Memory B cell (primary cell): Measurements from ENCODE around the gene CCDC121.
"Not testable (repeated sequence)": the region's sequence is repeated elsewhere in the genome, so short reads cannot be mapped to it uniquely, and the experiment has no call there.

Experiments
- ATAC-seq: fragments of 150-1000 bp; cut with Tn5 transposase; 2 replicates; pipeline ENCODE4 v1.10.0; 2021; ENCODE audit warnings: low read depth, mild to moderate bottlenecking, moderate library complexity
- DNase-seq, 2 donors: peaks; one replicate each; pipeline ENCODE4 v3.0.0; 2022; ENCODE audit warnings: low spot score in 2 of 2
- H3K27ac Mint-ChIP-seq: one replicate; pipeline ENCODE4 v1.8.0; 2022; ENCODE audit warnings: mild to moderate bottlenecking, moderate library complexity, mixed read lengths
- H3K27me3 Mint-ChIP-seq: one replicate; pipeline ENCODE4 v1.8.0; 2022; ENCODE audit warnings: mixed read lengths
- H3K36me3 Mint-ChIP-seq: one replicate; pipeline ENCODE4 v1.8.0; 2022; ENCODE audit warnings: mild to moderate bottlenecking, mixed read lengths
- H3K4me1 Mint-ChIP-seq: one replicate; pipeline ENCODE4 v1.8.0; 2022; ENCODE audit warnings: mixed read lengths
- H3K4me3 Mint-ChIP-seq: one replicate; pipeline ENCODE4 v1.8.0; 2022; ENCODE audit warnings: mild to moderate bottlenecking, moderate library complexity, mixed read lengths
- H3K9me3 Mint-ChIP-seq: one replicate; pipeline ENCODE4 v1.8.0; 2022; ENCODE audit warnings: mixed read lengths

The CCDC121 gene

GRCh38 chr2:27622921-27623384 is 5.9 kb downstream of the CCDC121 start:
- Mint-ChIP-seq H3K4me3 (no peak overlapping the region), H3K4me1 (no peaks in the 10 kb centered on the region), H3K36me3 (peaks cover 35% of the 10 kb centered on the region), H3K27me3 (no peaks in the 10 kb centered on the region), H3K9me3 (no peaks in the 10 kb centered on the region), H3K27ac (peak overlapping the region; percentile 16)
- DNase-seq (no peak), ATAC-seq (no peak)

GRCh38 chr2:27621524-27621923 is 7.3 kb downstream of the CCDC121 start:
- H3K36me3 Mint-ChIP-seq, result peaks cover 44% of the 10 kb centered on the region
- no peak overlapping the region for H3K27ac Mint-ChIP-seq
- DNase-seq, result no peak
- no peak overlapping the region for H3K4me3 Mint-ChIP-seq
- H3K9me3 Mint-ChIP-seq, result no peaks in the 10 kb centered on the region
- H3K4me1 Mint-ChIP-seq, result no peaks in the 10 kb centered on the region
- H3K27me3 Mint-ChIP-seq, result no peaks in the 10 kb centered on the region
- ATAC-seq, result no peak

GRCh38 chr2:27615316-27615715 is 13.5 kb downstream of the CCDC121 start:
- Mint-ChIP-seq H3K27me3 (no peaks in the 10 kb centered on the region), H3K27ac (no peak overlapping the region), H3K36me3 (peaks cover 37% of the 10 kb centered on the region), H3K9me3 (no peaks in the 10 kb centered on the region), H3K4me1 (no peaks in the 10 kb centered on the region), H3K4me3 (no peak overlapping the region)
- DNase-seq (no peak), ATAC-seq (no peak)

GRCh38 chr2:27613985-27614384 is 14.8 kb downstream of the CCDC121 start:
- no peaks in the 10 kb centered on the region for H3K27me3 Mint-ChIP-seq
- H3K4me3 Mint-ChIP-seq, result no peak overlapping the region
- DNase-seq (no peak), ATAC-seq (no peak)
- H3K9me3 Mint-ChIP-seq, result no peaks in the 10 kb centered on the region
- peaks cover 33% of the 10 kb centered on the region for H3K36me3 Mint-ChIP-seq
- no peak overlapping the region for H3K27ac Mint-ChIP-seq
- no peaks in the 10 kb centered on the region for H3K4me1 Mint-ChIP-seq

GRCh38 chr2:27606611-27607010 is 22.2 kb downstream of the CCDC121 start:
- H3K27me3 Mint-ChIP-seq, result no peaks in the 10 kb centered on the region
- H3K36me3 Mint-ChIP-seq, result peaks cover 39% of the 10 kb centered on the region
- H3K4me3 Mint-ChIP-seq, result no peak overlapping the region
- no peak overlapping the region for H3K27ac Mint-ChIP-seq
- H3K9me3 Mint-ChIP-seq, result no peaks in the 10 kb centered on the region
- no peaks in the 10 kb centered on the region for H3K4me1 Mint-ChIP-seq
- no peak for DNase-seq
- ATAC-seq, result no peak

- Mint-ChIP-seq H3K4me1 (peaks cover 4% of the 10 kb centered on the region), H3K9me3 (peaks cover 3% of the 10 kb centered on the region), H3K27me3 (no peaks in the 10 kb centered on the region), H3K27ac (no peak overlapping the region), H3K36me3 (peaks cover 53% of the 10 kb centered on the region), H3K4me3 (no peak overlapping the region)
- ATAC-seq, result no peak
- no peak for DNase-seq
Observed at GRCh38 chr2:27596627-27597026, 32.2 kb downstream of the CCDC121 start.

GRCh38 chr2:27595412-27595811 is 33.4 kb downstream of the CCDC121 start:
- not testable (repeated sequence) for H3K4me3 Mint-ChIP-seq, H3K27ac Mint-ChIP-seq, H3K9me3 Mint-ChIP-seq, H3K27me3 Mint-ChIP-seq, DNase-seq, ATAC-seq, H3K4me1 Mint-ChIP-seq
- H3K36me3 Mint-ChIP-seq, result peaks cover 53% of the 10 kb centered on the region

- peaks cover 14% of the 10 kb centered on the region for H3K9me3 Mint-ChIP-seq
- DNase-seq, H3K4me3 Mint-ChIP-seq, ATAC-seq, H3K27me3 Mint-ChIP-seq, H3K4me1 Mint-ChIP-seq, H3K27ac Mint-ChIP-seq: not testable (repeated sequence)
- H3K36me3 Mint-ChIP-seq, result peaks cover 53% of the 10 kb centered on the region
Observed at GRCh38 chr2:27594020-27594703, 34.6 kb downstream of the CCDC121 start.

GRCh38 chr2:27593240-27593639 is 35.6 kb downstream of the CCDC121 start:
- DNase-seq, result no peak
- Mint-ChIP-seq H3K27ac (no peak overlapping the region), H3K4me3 (no peak overlapping the region), H3K9me3 (peaks cover 14% of the 10 kb centered on the region), H3K4me1 (peaks cover 6% of the 10 kb centered on the region), H3K36me3 (peaks cover 52% of the 10 kb centered on the region), H3K27me3 (no peaks in the 10 kb centered on the region)
- no peak for ATAC-seq

- DNase-seq (no peak), ATAC-seq (no peak)
- no peaks in the 10 kb centered on the region for H3K27me3 Mint-ChIP-seq
- H3K9me3 Mint-ChIP-seq, result peaks cover 14% of the 10 kb centered on the region
- no peak overlapping the region for H3K27ac Mint-ChIP-seq
- H3K4me1 Mint-ChIP-seq, result peaks cover 11% of the 10 kb centered on the region
- H3K4me3 Mint-ChIP-seq, result no peak overlapping the region
- H3K36me3 Mint-ChIP-seq, result peaks cover 53% of the 10 kb centered on the region
Observed at GRCh38 chr2:27591745-27592144, 37.1 kb downstream of the CCDC121 start.

GRCh38 chr2:27588308-27588707 is 40.5 kb downstream of the CCDC121 start:
- Mint-ChIP-seq H3K27me3 (no peaks in the 10 kb centered on the region), H3K27ac (no peak overlapping the region), H3K4me1 (peaks cover 30% of the 10 kb centered on the region), H3K36me3 (peaks cover 38% of the 10 kb centered on the region), H3K4me3 (no peak overlapping the region), H3K9me3 (peaks cover 12% of the 10 kb centered on the region)
- DNase-seq (no peak), ATAC-seq (no peak)

- Mint-ChIP-seq H3K36me3 (peaks cover 35% of the 10 kb centered on the region), H3K27ac (no peak overlapping the region), H3K4me1 (peaks cover 33% of the 10 kb centered on the region), H3K4me3 (no peak overlapping the region), H3K27me3 (no peaks in the 10 kb centered on the region), H3K9me3 (peaks cover 11% of the 10 kb centered on the region)
- no peak for DNase-seq
- no peak for ATAC-seq
Observed at GRCh38 chr2:27587025-27587424, 41.8 kb downstream of the CCDC121 start.

- Mint-ChIP-seq H3K27ac (no peak overlapping the region), H3K36me3 (peaks cover 20% of the 10 kb centered on the region), H3K27me3 (no peaks in the 10 kb centered on the region), H3K9me3 (no peaks in the 10 kb centered on the region), H3K4me1 (peaks cover 30% of the 10 kb centered on the region), H3K4me3 (peak overlapping the region; percentile 8)
- ATAC-seq (no peak), DNase-seq (no peak)
Observed at GRCh38 chr2:27584597-27584996, 44.2 kb downstream of the CCDC121 start.

- H3K36me3 Mint-ChIP-seq, result peaks cover 16% of the 10 kb centered on the region
- peaks cover 2% of the 10 kb centered on the region for H3K9me3 Mint-ChIP-seq
- no peaks in the 10 kb centered on the region for H3K27me3 Mint-ChIP-seq
- peak overlapping the region; percentile 96 for H3K4me3 Mint-ChIP-seq
- peaks cover 30% of the 10 kb centered on the region for H3K4me1 Mint-ChIP-seq
- ATAC-seq (peak; percentile 5), DNase-seq (no peak)
- peak overlapping the region; percentile 94 for H3K27ac Mint-ChIP-seq
Observed at GRCh38 chr2:27583390-27583915, 45.4 kb downstream of the CCDC121 start.
